ENCODE results near the gene SEMA3B. TPM values are rescaled to one million over a fixed set of nuclear protein-coding genes. Genes with fewer than 3 reads are reported as not detected.

SEMA3B gene
- total and polyA plus RNA-seq, 4 donors = 39.6 to 95.7 (median 61.7) TPM

DNA sequence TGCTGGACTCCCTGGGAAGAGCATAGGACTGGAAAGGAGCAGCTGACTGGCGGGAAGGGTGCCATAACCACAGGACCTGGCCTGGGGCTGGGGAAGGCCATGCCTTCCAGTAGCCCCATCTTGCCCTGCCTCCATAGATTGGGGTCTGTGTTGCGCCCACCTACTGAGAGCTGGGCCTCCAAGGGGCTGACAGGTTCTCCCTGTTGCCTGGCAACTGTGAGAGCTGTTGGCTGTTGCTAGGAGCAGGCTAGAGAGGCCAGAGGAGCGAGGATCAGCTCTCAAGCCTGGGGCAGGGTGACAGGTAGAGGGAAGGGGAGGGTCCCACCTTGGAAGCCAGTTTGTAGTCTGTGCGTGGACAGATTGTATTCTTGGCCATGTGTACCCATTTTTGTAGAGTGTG, 35.8 kb upstream of the SEMA3B start:
- Histone ChIP-seq H3K27me3 (ENCODE audit: control insufficient read depth in 3 of 3, insufficient read depth in 3 of 3, low read length in 2 of 3) (no peaks in the 10 kb centered on the region), H3K36me3 (ENCODE audit: control insufficient read depth in 4 of 4, insufficient read depth in 4 of 4, low read length in 4 of 4) (no peaks in the 10 kb centered on the region), H3K4me3 (no peak overlapping the region), H3K9ac (ENCODE audit: insufficient read depth in 1 of 2, low read length in 2 of 2) (no peak overlapping the region), H3K27ac (ENCODE audit: low read depth in 1 of 2, low read length in 1 of 2) (peak overlapping the region in 1 of 2 donors; percentile 1), H3K9me3 (ENCODE audit: control insufficient read depth in 4 of 4, insufficient read depth in 3 of 4, low read length in 3 of 4) (no peaks in the 10 kb centered on the region), H3K4me1 (ENCODE audit: control insufficient read depth in 5 of 5, insufficient read depth in 5 of 5, low read length in 5 of 5) (peaks cover 0 to 14% (median 0%) of the 10 kb centered on the region in 5 donors)
- 84 to 98% methylated on average over 4 of the region's 4 CpGs for WGBS, 2 donors
- DNase-seq = peak in 2 of 3 donors; percentile 50 to 58
- TF ChIP-seq, protein P1, sequence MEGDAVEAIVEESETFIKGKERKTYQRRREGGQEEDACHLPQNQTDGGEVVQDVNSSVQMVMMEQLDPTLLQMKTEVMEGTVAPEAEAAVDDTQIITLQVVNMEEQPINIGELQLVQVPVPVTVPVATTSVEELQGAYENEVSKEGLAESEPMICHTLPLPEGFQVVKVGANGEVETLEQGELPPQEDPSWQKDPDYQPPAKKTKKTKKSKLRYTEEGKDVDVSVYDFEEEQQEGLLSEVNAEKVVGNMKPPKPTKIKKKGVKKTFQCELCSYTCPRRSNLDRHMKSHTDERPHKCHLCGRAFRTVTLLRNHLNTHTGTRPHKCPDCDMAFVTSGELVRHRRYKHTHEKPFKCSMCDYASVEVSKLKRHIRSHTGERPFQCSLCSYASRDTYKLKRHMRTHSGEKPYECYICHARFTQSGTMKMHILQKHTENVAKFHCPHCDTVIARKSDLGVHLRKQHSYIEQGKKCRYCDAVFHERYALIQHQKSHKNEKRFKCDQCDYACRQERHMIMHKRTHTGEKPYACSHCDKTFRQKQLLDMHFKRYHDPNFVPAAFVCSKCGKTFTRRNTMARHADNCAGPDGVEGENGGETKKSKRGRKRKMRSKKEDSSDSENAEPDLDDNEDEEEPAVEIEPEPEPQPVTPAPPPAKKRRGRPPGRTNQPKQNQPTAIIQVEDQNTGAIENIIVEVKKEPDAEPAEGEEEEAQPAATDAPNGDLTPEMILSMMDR (IDR thresholded peaks at IDR 0.05; ENCODE audit: control extremely low read depth, extremely low read depth) = no peak
- no peak for ATAC-seq (ENCODE audit: insufficient read depth, low FRiP score)

DNA sequence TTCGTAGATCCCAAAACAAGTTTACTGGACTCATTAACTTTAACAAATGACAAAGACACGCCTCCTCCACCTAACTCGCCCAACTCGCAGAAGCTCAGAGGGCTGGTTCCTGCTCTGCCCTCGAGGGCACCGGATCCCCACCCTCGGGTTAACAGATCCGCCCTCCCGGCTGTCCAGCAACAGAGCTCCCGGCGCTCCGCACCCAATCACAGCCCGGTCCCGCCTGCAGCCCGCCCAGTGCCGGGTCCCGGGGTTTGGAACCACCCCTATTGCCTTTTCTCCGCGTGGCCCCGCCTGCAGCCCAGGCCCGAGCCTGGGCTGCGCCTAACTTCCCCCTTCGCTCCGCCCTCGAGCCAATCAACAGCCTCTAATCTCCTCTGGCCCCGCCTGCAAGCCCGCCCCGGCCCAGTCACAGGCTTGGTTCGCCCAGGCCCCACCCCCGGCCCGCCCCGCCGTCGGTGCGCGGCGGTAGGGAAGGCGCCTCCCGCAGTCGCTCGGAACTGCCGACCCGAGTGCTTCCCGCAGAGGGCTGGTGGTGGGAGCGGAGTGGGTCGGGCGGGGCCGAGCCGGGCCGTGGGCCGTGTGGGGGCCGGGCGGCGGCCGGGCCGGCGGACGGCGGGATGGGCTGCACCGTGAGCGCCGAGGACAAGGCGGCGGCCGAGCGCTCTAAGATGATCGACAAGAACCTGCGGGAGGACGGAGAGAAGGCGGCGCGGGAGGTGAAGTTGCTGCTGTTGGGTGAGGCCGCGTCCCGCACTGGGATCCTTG, 33.0 kb upstream of the SEMA3B start, which contains the start of gene GNAI2:
TSS of gene GNAI2 (plus strand) at position 489 of the 768 bp plus-strand sequence. CDS start at position 621, 132 bp downstream.
- Histone ChIP-seq H3K27ac (ENCODE audit: low read depth in 1 of 2, low read length in 1 of 2) (peak within 1 kb of the TSS; percentile 95 to 97), H3K27me3 (ENCODE audit: control insufficient read depth in 3 of 3, insufficient read depth in 3 of 3, low read length in 2 of 3) (no peaks in the 10 kb centered on the region), H3K36me3 (ENCODE audit: control insufficient read depth in 4 of 4, insufficient read depth in 4 of 4, low read length in 4 of 4) (peaks cover 0 to 9% (median 4%) of the 10 kb centered on the region in 4 donors), H3K9ac (ENCODE audit: insufficient read depth in 1 of 2, low read length in 2 of 2) (peak within 1 kb of the TSS; percentile 63 to 96), H3K9me3 (ENCODE audit: control insufficient read depth in 4 of 4, insufficient read depth in 3 of 4, low read length in 3 of 4) (no peaks in the 10 kb centered on the region), H3K4me1 (ENCODE audit: control insufficient read depth in 5 of 5, insufficient read depth in 5 of 5, low read length in 5 of 5) (peaks cover 0 to 26% (median 8%) of the 10 kb centered on the region in 5 donors), H3K4me3 (peak within 1 kb of the TSS; percentile 88)
- DNase-seq (peak; percentile 99), ATAC-seq (ENCODE audit: insufficient read depth, low FRiP score) (peak; percentile 95)
- TF ChIP-seq, protein P1 (IDR thresholded peaks at IDR 0.05; ENCODE audit: control extremely low read depth, extremely low read depth) = no peak
- WGBS, 2 donors = 1% methylated on average over 73 to 75 of the region's 75 CpGs

DNA sequence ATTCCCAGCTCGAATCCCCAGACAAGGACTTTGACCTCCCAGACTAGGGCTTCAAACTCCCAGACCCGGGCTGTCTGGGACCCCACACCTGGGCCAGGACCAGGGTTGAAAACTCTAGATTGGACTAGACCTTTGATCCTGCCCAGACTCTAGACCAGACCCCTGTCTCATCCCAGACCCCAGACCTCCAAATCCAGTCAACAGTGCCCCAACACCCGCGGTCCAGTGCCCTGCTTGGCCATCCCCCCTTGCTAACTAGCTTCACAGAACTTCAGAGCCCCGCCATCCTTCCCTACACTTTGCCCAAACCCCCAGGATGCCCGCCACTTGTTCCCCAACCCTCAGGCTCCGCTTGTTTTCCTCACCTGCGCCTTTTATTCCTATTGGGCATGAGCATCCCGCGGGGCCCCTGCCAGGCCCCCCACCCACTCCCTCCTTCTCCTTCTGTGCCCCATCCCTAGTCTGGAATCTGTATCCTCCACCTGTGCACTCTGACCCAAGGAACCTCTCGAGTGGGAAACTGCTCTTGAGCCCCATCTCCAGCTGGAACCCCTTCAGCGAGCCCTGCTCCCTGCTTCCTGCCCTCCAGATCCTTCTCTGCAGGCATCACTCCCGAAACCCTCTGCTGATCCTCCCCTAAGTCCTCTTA, 32.3 kb upstream of the SEMA3B start:
- ATAC-seq (ENCODE audit: insufficient read depth, low FRiP score) (no peak), DNase-seq (no peak)
- H3K9ac ChIP-seq (ENCODE audit: insufficient read depth in 1 of 2, low read length in 2 of 2) = peak overlapping the region; percentile 63 to 96
- peak overlapping the region; percentile 95 to 97 for H3K27ac ChIP-seq (ENCODE audit: low read depth in 1 of 2, low read length in 1 of 2)
- H3K4me1 ChIP-seq (ENCODE audit: control insufficient read depth in 5 of 5, insufficient read depth in 5 of 5, low read length in 5 of 5) = peaks cover 0 to 33% (median 8%) of the 10 kb centered on the region in 5 donors
- WGBS, 2 donors = 0 to 1% methylated on average over 13 of the region's 13 CpGs
- H3K36me3 ChIP-seq (ENCODE audit: control insufficient read depth in 4 of 4, insufficient read depth in 4 of 4, low read length in 4 of 4) = peaks cover 0 to 9% (median 4%) of the 10 kb centered on the region in 4 donors
- H3K9me3 ChIP-seq (ENCODE audit: control insufficient read depth in 4 of 4, insufficient read depth in 3 of 4, low read length in 3 of 4) = no peaks in the 10 kb centered on the region
- no peaks in the 10 kb centered on the region for H3K27me3 ChIP-seq (ENCODE audit: control insufficient read depth in 3 of 3, insufficient read depth in 3 of 3, low read length in 2 of 3)
- TF ChIP-seq, protein P1 (IDR thresholded peaks at IDR 0.05; ENCODE audit: control extremely low read depth, extremely low read depth) = no peak
- peak overlapping the region; percentile 88 for H3K4me3 ChIP-seq
